Neutrophil (primary cell): ENCODE data around the gene NCAM2.

ENCODE experiments used
- H3K27ac ChIP-seq: fragments of 200-600 bp; sonication (generic); 2 replicates; pipeline ENCODE4 v1.5.1; 2016; ENCODE audit warnings: mild to moderate bottlenecking, moderate library complexity
- H3K27me3 ChIP-seq: fragments of 200-600 bp; sonication (generic); 2 replicates; pipeline ENCODE4 v1.6.0; 2016; ENCODE audit warnings: mild to moderate bottlenecking
- H3K36me3 ChIP-seq: fragments of 200-600 bp; sonication (generic); 2 replicates; pipeline ENCODE4 v1.5.1; 2017
- H3K4me1 ChIP-seq, 2 experiments: fragments of 200-600 bp in 1 of 2; sonication (generic) in 1 of 2; 1 replicate in 1 of 2; 2 replicates in 1 of 2; pipeline versions ENCODE4 v1.5.1 to v1.6.1; 2013 to 2016; ENCODE audit warnings: low read depth in 1 of 2, low read length in 1 of 2, mild to moderate bottlenecking in 1 of 2, moderate library complexity in 1 of 2; ENCODE audit not compliant: control insufficient read depth in 1 of 2, insufficient read depth in 1 of 2
- H3K4me3 ChIP-seq, 2 experiments: fragments of 200-600 bp in 1 of 2; sonication (generic) in 1 of 2; 1 replicate in 1 of 2; 2 replicates in 1 of 2; pipeline ENCODE4 v1.5.1; 2013 to 2016; ENCODE audit warnings: low read depth in 1 of 2, low read length in 1 of 2, mild to moderate bottlenecking in 1 of 2, moderate library complexity in 1 of 2
- H3K9me3 ChIP-seq: fragments of 200-600 bp; sonication (generic); 2 replicates; pipeline ENCODE4 v1.5.1; 2016
- CTCF ChIP-seq: fragments of 200-600 bp; sonication (generic); IDR thresholded peaks from 2 replicates; pipeline ENCODE4 v1.5.1; 2016; ENCODE audit warnings: antibody characterized with exemption

NCAM2 gene

GRCh38 chr21:21057349-21058062, 59.3 kb downstream of the NCAM2 start:
- Histone ChIP-seq H3K27ac (no peak overlapping the region), H3K27me3 (no peaks in the 10 kb centered on the region), H3K9me3 (no peaks in the 10 kb centered on the region), H3K4me3 (no peak overlapping the region), H3K4me1 (peaks cover 0 to under 1% of the 10 kb centered on the region in 2 experiments), H3K36me3 (no peaks in the 10 kb centered on the region)
- no peak for TF ChIP-seq CTCF

GRCh38 chr21:21063828-21064227, 65.6 kb downstream of the NCAM2 start:
- Histone ChIP-seq H3K4me1 (no peaks in the 10 kb centered on the region), H3K27me3 (no peaks in the 10 kb centered on the region), H3K27ac (no peak overlapping the region), H3K36me3 (no peaks in the 10 kb centered on the region), H3K9me3 (no peaks in the 10 kb centered on the region), H3K4me3 (no peak overlapping the region)
- TF ChIP-seq CTCF = no peak

GRCh38 chr21:21064353-21064752, 66.1 kb downstream of the NCAM2 start:
- Histone ChIP-seq H3K36me3 (no peaks in the 10 kb centered on the region), H3K27me3 (no peaks in the 10 kb centered on the region), H3K4me3 (no peak overlapping the region), H3K27ac (no peak overlapping the region), H3K9me3 (no peaks in the 10 kb centered on the region), H3K4me1 (no peaks in the 10 kb centered on the region)
- TF ChIP-seq CTCF = no peak

- Histone ChIP-seq H3K27me3 (no peaks in the 10 kb centered on the region), H3K9me3 (no peaks in the 10 kb centered on the region), H3K36me3 (no peaks in the 10 kb centered on the region), H3K4me1 (no peaks in the 10 kb centered on the region), H3K27ac (no peak overlapping the region), H3K4me3 (no peak overlapping the region)
- TF ChIP-seq CTCF = no peak
These were observed 69.2 kb downstream of the NCAM2 start for GRCh38 chr21:21067375-21067774.

GRCh38 chr21:21074305-21074704, 76.1 kb downstream of the NCAM2 start:
- Histone ChIP-seq H3K9me3 (no peaks in the 10 kb centered on the region), H3K36me3 (no peaks in the 10 kb centered on the region), H3K4me1 (no peaks in the 10 kb centered on the region), H3K4me3 (no peak overlapping the region), H3K27me3 (no peaks in the 10 kb centered on the region), H3K27ac (no peak overlapping the region)
- no peak for TF ChIP-seq CTCF
